Endothelial cell of umbilical vein (primary cell): ENCODE measurements around the gene BRD1. TPM values are rescaled to one million over a fixed set of nuclear protein-coding genes. Genes with fewer than 3 reads are reported as not detected.

Experiments
- BruUV-seq: library from RNA; stranded (reverse); fragments of 400-500 nt; replicated peaks from 2 replicates; lab custom pipeline; 2021; lab: Mats Ljungman, UMichigan
- CTCF ChIA-PET: fragments of 300-600, 350-600 bp; sonication (Branson Sonifier 250); formaldehyde crosslinking; loops from one replicate; lab custom pipeline; 2021; ENCODE audit warnings: antibody characterized with exemption, inconsistent platforms; lab: Charles Lee
- POLR2A ChIA-PET: fragments of 300-600, 350-600 bp; sonication (Branson Sonifier 250); formaldehyde crosslinking; loops from one replicate; lab custom pipeline; 2021; ENCODE audit warnings: antibody characterized with exemption, inconsistent platforms; lab: Charles Lee
- DNase-seq: peaks from one replicate; pipeline ENCODE4 v3.0.0-alpha.2; 2011; ENCODE audit warnings: low read depth, low spot score
- FAIRE-seq: peaks from 2 replicates; lab custom pipeline; 2011; peaks lifted over from hg19 to GRCh38; lab: Jason Lieb, UNC
- H2AFZ ChIP-seq: 2 replicates; pipeline ENCODE4 v1.6.0; 2012; ENCODE audit warnings: low read depth, low read length, control low read depth, inconsistent platforms
- H3K27ac ChIP-seq: 2 replicates; pipeline ENCODE4 v1.5.1; 2011; ENCODE audit warnings: low read depth, mild to moderate bottlenecking, control low read depth, low read length, moderate library complexity; ENCODE audit not compliant: insufficient read depth
- H3K27me3 ChIP-seq, 2 experiments: 2 replicates each; pipeline versions ENCODE4 v1.6.0 to v1.6.1; 2011; ENCODE audit warnings: low read length in 2 of 2, mixed read lengths in 1 of 2; ENCODE audit not compliant: control insufficient read depth in 2 of 2, insufficient read depth in 2 of 2
- H3K36me3 ChIP-seq, 2 experiments: 2 replicates in 1 of 2; 3 replicates in 1 of 2; pipeline ENCODE4 v1.5.1; 2011; ENCODE audit warnings: low read length in 2 of 2, mild to moderate bottlenecking in 1 of 2, moderate library complexity in 1 of 2; ENCODE audit not compliant: control insufficient read depth in 2 of 2, insufficient read depth in 2 of 2; ENCODE audit errors: extremely low read depth in 1 of 2
- H3K4me1 ChIP-seq: 3 replicates; pipeline ENCODE4 v1.5.1; 2011; ENCODE audit warnings: mild to moderate bottlenecking, low read length; ENCODE audit not compliant: control insufficient read depth, insufficient read depth; ENCODE audit errors: extremely low read depth
- H3K4me2 ChIP-seq: 2 replicates; pipeline ENCODE4 v1.6.1; 2011; ENCODE audit warnings: low read length, control low read depth, mixed read lengths; ENCODE audit not compliant: insufficient read depth
- H3K4me3 ChIP-seq, 3 experiments: fragments of 200-600 bp in 1 of 3; sonication (generic), shearing (Covaris generic) in 1 of 3; replicated peaks in 1 of 3; 2 replicates each; pipeline ENCODE4 v1.5.1; 2011 to 2016; ENCODE audit warnings: control low read depth in 3 of 3, low read length in 3 of 3, mild to moderate bottlenecking in 2 of 3, inconsistent platforms in 1 of 3, low read depth in 1 of 3, moderate library complexity in 1 of 3; ENCODE audit not compliant: insufficient read depth in 1 of 3
- H3K79me2 ChIP-seq: 2 replicates; pipeline ENCODE4 v1.6.0; 2012; ENCODE audit warnings: low read length, inconsistent platforms; ENCODE audit not compliant: control insufficient read depth, insufficient read depth
- H3K9ac ChIP-seq: replicated peaks from 2 replicates; pipeline ENCODE3; 2011; ENCODE audit warnings: low read length, control low read depth; ENCODE audit not compliant: insufficient read depth; ENCODE audit errors: extremely low read depth
- H3K9me1 ChIP-seq: replicated peaks from 3 replicates; pipeline ENCODE4 v1.6.0; 2011; ENCODE audit warnings: mild to moderate bottlenecking, low read length; ENCODE audit not compliant: control insufficient read depth, insufficient read depth; ENCODE audit errors: extremely low read depth
- H3K9me3 ChIP-seq: replicated peaks from 2 replicates; pipeline ENCODE4 v1.5.1; 2012; ENCODE audit warnings: low read length, inconsistent platforms; ENCODE audit not compliant: control insufficient read depth, insufficient read depth
- H4K20me1 ChIP-seq: replicated peaks from 2 replicates; pipeline ENCODE3; 2011; ENCODE audit warnings: mild to moderate bottlenecking, low read length; ENCODE audit not compliant: control insufficient read depth, insufficient read depth; ENCODE audit errors: extremely low read depth
- EZH2 ChIP-seq: IDR thresholded peaks from 2 replicates; pipeline ENCODE4 v1.6.1; 2012; ENCODE audit warnings: borderline replicate concordance, low read depth, mild to moderate bottlenecking, moderate library complexity, low read length, inconsistent platforms; ENCODE audit not compliant: severe bottlenecking
- FOS ChIP-seq: IDR thresholded peaks from 2 replicates; pipeline ENCODE4 v1.6.1; 2011; ENCODE audit warnings: mild to moderate bottlenecking, low read length, moderate library complexity, borderline replicate concordance; ENCODE audit not compliant: insufficient read depth
- GATA2 ChIP-seq: IDR thresholded peaks from 2 replicates; pipeline ENCODE4 v1.7.0; 2011; ENCODE audit warnings: low read depth, mild to moderate bottlenecking, moderate library complexity, mixed read lengths, low read length; ENCODE audit not compliant: insufficient read length, insufficient read depth
- JUN ChIP-seq: IDR thresholded peaks from 2 replicates; pipeline ENCODE4 v1.6.1; 2011; ENCODE audit warnings: borderline replicate concordance, low read depth; ENCODE audit not compliant: insufficient read length, insufficient read depth
- MYC ChIP-seq: IDR thresholded peaks from one replicate; pipeline ENCODE4 v1.6.1; 2011; ENCODE audit warnings: mild to moderate bottlenecking, low read depth, low read length
- POLR2A ChIP-seq: IDR thresholded peaks from 2 replicates; pipeline ENCODE4 v1.6.1; 2012; ENCODE audit warnings: low read depth, mild to moderate bottlenecking, control low read depth, low read length
- POLR2AphosphoS5 ChIP-seq: IDR thresholded peaks from 2 replicates; pipeline ENCODE4 v1.6.1; 2012; ENCODE audit warnings: low read depth, mild to moderate bottlenecking, control low read depth, low read length, moderate library complexity; ENCODE audit not compliant: insufficient read depth
- dilution Hi-C: fragments of 300-500 bp; cut with MboI; formaldehyde crosslinking; loops from one replicate; pipeline ENCODE4 v1.15.0; 2019; ENCODE audit warnings: low sequenced_read_pairs; ENCODE audit not compliant: extremely low pct_ligation_motif_present
- intact Hi-C: fragments of 100-400 bp; cut with micrococcal nuclease; formaldehyde crosslinking; loops from one replicate; pipeline ENCODE4 v1.10.0; 2022
- polyA plus RNA-seq, 4 experiments: library from polyadenylated mRNA; depleted of rRNA in 3 of 4; stranded (reverse) in 3 of 4; unstranded in 1 of 4; fragments of >200 nt; gene quantifications; 2 replicates each; pipeline versions ENCODE4 v1.2.1 to v1.2.3, GENCODE V29; 2011 to 2012; ENCODE audit warnings: missing spikeins in 1 of 4
- total RNA-seq: library from RNA; stranded (reverse); gene quantifications from 2 replicates; pipeline ENCODE4 v1.2.3, GENCODE V29; 2021
- TF ChIP-seq, protein P1 (sequence below), 2 donors: IDR thresholded peaks; 1 replicate in 1 of 2; 2 replicates in 1 of 2; pipeline ENCODE4 v1.5.1; 2011; ENCODE audit warnings: low read length in 2 of 2, mild to moderate bottlenecking in 2 of 2, moderate library complexity in 2 of 2, control low read depth in 1 of 2, inconsistent platforms in 1 of 2, low read depth in 1 of 2; ENCODE audit not compliant: insufficient read depth in 1 of 2; ENCODE audit errors: extremely low read depth in 1 of 2
- TF ChIP-seq, protein P2 (sequence below): IDR thresholded peaks from 2 replicates; pipeline ENCODE4 v1.6.1; 2011; ENCODE audit not compliant: insufficient read depth, insufficient read length

Gene BRD1
- total and polyA plus RNA-seq, 2 donors (not counting 3 experiments of a cell fraction or from before 2014, with no cell fraction given): 8.1 to 41.1 TPM

DNA sequence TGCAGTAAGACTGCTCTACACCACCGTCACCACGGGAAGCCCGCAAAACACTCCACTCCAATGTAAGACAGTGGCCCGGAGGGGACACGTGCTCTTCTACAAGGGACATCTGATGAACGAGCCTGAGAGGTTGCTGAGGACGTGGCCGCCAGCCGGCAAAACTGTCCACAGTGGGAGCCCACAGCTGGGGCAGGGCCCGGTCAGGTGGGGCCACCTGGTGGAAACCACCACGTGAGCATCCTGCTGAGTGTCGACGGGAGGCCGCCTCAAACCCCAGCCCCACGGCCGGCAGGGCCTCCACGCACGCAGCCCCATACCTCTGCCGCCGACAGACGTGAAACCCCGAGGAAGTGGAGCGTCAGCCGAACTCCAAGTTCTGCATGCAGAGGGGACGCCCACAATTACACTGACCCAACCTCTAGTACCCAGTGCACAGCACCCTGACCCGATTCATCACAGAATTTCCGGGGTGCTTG lies 42.6 kb downstream of the BRD1 start:
- peaks cover 5% of the 10 kb centered on the region for H4K20me1 ChIP-seq
- no TSS peak for BruUV-seq
- no peak for TF ChIP-seq POLR2AphosphoS5
- TF ChIP-seq JUN: no peak
- no peak for TF ChIP-seq FOS
- no peak for TF ChIP-seq MYC
- TF ChIP-seq POLR2A: no peak
- TF ChIP-seq, protein P1, sequence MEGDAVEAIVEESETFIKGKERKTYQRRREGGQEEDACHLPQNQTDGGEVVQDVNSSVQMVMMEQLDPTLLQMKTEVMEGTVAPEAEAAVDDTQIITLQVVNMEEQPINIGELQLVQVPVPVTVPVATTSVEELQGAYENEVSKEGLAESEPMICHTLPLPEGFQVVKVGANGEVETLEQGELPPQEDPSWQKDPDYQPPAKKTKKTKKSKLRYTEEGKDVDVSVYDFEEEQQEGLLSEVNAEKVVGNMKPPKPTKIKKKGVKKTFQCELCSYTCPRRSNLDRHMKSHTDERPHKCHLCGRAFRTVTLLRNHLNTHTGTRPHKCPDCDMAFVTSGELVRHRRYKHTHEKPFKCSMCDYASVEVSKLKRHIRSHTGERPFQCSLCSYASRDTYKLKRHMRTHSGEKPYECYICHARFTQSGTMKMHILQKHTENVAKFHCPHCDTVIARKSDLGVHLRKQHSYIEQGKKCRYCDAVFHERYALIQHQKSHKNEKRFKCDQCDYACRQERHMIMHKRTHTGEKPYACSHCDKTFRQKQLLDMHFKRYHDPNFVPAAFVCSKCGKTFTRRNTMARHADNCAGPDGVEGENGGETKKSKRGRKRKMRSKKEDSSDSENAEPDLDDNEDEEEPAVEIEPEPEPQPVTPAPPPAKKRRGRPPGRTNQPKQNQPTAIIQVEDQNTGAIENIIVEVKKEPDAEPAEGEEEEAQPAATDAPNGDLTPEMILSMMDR (IDR thresholded peaks at IDR 0.05; ENCODE audit: extremely low read depth in 1 of 2, insufficient read depth in 1 of 2, low read depth in 1 of 2, low read length in 2 of 2): no peak
- no peak for TF ChIP-seq EZH2
- TF ChIP-seq GATA2: no peak
- TF ChIP-seq, protein P2, sequence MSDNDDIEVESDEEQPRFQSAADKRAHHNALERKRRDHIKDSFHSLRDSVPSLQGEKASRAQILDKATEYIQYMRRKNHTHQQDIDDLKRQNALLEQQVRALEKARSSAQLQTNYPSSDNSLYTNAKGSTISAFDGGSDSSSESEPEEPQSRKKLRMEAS: no peak
- ChIA-PET CTCF (interaction anchor here (2.1 kb wide), 1 partner anchor 18 kb away, joined by 7 read pairs; no protein-coding TSS in a partner anchor), POLR2A (no interaction called here)
- no peak for DNase-seq
- no peak overlapping the region for H2AFZ ChIP-seq
- intact Hi-C loops (no loop called here), dilution Hi-C loops (no loop called here)
- H3K9me3 ChIP-seq: no peaks in the 10 kb centered on the region
- no peak overlapping the region for H3K9ac ChIP-seq
- peaks cover 17% of the 10 kb centered on the region for H3K4me1 ChIP-seq
- H3K36me3 ChIP-seq: peaks cover 19 to 41% of the 10 kb centered on the region in 2 experiments
- H3K4me3 ChIP-seq: no peak overlapping the region
- H3K27me3 ChIP-seq: no peaks in the 10 kb centered on the region
- no peaks in the 10 kb centered on the region for H3K9me1 ChIP-seq
- no peak overlapping the region for H3K4me2 ChIP-seq
- FAIRE-seq: no peak
- H3K27ac ChIP-seq: no peak overlapping the region
- H3K79me2 ChIP-seq: peaks cover 89% of the 10 kb centered on the region
